Activated CD4-positive, CD25-positive, alpha-beta regulatory T cell treated with anti-CD3 and anti-CD28 coated beads, Interleukin-2, amount 50 U/mL, for 72 hours (primary cell): ENCODE measurements around the gene DHDDS.
"Not testable (repeated sequence)": the region's sequence is repeated elsewhere in the genome, so short reads cannot be mapped to it uniquely, and the experiment has no call there.

Experiments used
- DNase-seq: peaks from one replicate; pipeline ENCODE4 v3.0.0; 2021

The DHDDS gene

DNA sequence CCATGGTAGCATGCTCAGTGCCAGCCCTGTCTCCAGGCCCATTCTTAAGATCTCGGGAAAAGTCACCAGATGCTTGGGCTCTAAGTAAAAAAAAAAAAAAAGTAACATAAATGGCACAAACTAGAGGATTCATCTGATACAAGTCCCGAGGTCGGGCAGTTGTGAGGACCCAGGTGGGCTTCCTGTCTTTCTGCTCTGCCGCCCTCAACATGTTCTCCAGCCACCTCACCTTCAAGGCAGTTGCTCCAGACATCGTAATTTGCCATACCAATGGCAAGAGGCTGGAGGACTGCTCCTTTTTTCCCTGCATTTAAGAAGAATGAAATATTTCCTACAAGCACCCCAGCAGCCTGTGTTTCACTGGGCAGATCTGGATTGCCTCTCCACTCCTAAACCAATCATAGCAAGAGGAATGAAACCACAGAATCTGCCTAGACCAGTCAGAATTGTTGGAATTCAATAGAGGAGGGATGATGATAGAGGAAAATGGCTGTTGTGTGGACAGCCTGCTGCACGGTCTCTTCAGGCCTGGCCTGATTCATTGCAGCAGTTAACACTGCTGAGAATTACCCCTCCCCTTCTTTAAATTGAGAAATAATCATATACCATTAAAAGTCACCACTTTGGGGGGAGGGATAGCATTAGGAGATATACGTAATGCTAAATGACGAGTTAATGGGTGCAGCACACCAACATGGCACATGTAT lies 45.5 kb downstream of the DHDDS start:
- no peak for DNase-seq

DNA sequence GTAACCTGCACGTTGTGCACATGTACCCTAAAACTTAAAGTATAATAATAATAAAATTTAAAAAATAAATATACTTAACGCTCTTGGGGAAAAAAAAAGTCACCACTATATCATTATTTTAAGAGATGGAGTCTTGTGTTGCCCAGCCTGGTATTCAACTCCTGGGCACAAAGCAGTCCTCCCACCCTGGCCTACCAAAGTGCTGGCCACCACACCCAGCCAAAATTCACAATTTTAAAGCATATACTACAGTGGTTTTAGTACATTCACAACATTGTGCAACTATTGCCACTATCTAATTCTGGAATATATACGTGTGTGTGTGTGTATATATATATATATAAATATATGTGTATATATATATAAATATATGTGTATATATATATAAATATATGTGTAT lies 46.0 kb downstream of the DHDDS start:
- DNase-seq: no peak

DNA sequence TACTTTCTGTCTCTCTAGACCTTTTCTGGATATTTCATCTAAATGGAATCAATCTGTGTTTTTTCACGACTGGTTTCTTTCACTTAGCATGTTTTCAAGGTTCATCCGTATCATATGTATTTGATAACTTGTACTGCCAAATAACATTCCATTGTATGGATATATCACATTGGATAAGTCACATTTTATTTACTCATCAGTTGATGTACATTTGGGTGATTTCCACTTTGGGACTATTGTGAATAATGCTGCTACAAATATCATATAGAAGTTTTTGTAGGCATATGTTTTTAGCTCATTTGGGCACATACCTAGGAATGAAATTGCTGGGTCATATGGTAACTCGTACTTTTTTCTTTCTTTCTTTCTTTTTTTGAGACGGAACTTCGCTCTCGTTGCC lies 46.9 kb downstream of the DHDDS start:
- DNase-seq: no peak

DNA sequence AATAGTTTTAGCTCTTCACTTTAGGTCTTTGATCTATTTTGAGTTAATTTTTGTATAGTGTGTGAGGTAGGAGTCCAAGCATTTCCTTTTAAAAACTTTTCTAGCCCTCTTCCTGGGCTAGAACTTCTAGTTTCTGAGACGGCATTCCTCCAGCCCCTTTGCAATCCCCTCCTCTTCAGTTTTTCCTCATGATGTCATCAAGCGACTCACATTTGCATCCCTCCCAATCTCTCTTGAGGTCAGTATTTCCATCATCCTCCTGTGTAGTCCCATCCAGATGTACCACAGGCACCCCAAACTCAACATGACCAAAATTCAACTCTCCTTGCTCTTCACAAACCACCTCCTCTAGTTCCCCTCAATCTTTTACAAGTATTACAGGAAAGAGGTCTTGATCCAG lies 50.8 kb downstream of the DHDDS start:
- no peak for DNase-seq

DNA sequence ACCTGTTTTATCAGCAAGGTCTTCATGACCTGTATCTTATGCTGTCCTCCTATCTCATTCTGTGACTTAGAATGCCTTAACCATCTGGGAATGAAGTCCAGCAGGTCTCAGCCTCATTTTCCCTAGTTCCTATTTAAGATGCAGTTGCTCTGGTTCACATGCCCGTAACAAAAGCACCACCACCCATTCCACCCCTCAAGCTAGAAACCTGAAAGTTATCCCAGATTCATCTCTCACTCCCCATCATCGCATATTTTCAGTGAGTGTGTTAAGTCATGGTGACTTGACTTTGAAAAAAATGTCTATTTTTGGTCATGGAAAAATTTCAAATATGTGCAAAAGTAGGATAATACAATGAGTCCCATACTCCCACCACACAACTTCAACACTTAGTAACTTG lies 51.9 kb downstream of the DHDDS start:
- no peak for DNase-seq

DNA sequence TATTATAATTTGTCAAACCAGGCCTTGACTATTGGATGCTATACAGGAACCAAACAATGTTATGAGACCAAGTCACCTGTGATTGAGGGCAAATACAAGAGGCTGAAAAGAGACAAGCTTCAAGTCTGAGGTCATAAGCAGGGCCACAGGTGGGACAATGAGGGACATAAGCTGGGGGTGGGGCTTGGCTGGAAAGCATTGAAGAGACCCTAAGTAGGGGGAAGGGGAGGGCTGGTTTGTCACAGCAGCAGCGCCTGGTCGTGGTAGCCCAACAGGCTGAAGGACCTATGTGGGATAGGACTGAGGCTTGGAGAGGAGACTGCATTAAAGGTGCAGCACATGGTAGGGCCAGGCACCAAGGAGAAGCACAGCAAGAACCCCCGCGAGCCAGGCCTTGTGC lies 58.0 kb downstream of the DHDDS start:
- no peak for DNase-seq

DNA sequence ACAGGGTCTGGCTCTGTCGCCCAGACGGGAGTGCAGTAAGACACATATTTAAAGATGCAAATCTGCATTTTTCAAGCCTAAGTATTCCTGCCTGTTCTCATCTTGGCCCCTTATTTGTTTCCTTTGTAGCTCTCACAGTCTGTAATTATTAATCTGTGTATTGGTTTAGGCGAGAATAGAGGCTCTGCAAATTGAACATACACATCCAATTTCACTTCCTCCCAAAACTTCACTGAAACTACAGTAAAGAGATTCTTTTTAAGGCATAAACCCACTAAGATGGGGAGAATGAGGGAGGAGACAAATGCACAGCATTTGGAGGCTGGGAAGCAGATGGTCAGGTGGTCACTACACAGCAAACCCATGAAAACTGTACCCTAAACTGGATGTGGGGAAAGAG lies 61.1 kb downstream of the DHDDS start:
- no peak for DNase-seq

DNA sequence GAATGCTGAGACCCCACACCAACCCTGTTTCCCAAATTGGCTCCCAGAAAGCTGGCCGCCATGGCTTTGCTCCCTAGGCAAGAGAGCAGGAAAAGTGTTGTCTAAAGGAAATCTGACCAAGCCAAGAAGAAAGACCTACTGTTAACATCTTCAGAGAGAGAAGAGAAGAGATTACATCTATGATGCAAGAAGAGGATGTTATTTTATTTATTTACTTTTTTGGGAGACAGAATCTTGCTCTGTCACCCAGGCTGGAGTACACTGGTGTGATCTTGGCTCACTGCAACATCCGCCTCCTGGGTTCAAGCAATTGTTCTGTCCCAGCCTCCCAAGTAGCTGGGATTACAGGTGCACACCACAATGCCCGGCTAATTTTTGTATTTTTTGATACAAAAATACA lies 61.8 kb downstream of the DHDDS start:
- no peak for DNase-seq

DNA sequence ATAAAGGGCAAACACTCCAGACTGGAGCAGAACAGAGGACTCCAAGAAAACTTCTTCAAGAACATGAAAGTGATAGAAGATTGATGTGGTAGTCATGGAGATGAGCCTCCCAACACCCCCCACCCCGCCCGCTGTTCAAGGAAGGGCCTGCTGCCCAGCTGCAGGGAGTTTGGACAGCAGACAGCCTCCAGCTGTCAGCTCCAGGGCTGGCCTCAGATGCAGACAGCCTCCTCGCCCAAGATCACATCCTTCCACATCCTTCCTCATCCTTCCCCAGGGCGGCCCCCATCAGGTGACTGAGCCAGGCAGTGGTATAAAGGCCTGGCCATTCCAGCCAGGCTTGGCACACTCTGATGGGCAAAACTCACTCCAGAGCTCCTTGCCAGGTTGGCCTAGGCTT lies 64.7 kb downstream of the DHDDS start:
- DNase-seq: no peak

DNA sequence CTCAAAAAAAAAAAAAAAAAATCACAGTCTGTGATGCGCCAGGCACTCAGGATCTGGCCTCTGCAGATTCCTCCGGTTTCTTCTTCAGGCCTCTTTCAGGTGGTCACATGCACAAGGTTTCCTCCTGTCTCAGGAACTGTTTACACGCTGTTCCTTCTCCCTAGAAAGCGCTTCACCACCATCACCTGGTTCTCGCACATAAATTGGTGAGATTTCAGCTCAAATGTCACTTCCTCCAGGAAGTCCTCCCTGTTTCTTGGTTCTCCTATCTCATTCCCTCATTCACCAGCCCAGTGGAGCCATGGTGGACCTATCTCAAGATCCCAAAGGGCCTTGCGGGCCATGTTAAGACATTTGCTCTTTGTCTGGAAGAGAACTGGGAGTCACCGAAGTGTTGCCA lies 66.8 kb downstream of the DHDDS start:
- DNase-seq: no peak

DNA sequence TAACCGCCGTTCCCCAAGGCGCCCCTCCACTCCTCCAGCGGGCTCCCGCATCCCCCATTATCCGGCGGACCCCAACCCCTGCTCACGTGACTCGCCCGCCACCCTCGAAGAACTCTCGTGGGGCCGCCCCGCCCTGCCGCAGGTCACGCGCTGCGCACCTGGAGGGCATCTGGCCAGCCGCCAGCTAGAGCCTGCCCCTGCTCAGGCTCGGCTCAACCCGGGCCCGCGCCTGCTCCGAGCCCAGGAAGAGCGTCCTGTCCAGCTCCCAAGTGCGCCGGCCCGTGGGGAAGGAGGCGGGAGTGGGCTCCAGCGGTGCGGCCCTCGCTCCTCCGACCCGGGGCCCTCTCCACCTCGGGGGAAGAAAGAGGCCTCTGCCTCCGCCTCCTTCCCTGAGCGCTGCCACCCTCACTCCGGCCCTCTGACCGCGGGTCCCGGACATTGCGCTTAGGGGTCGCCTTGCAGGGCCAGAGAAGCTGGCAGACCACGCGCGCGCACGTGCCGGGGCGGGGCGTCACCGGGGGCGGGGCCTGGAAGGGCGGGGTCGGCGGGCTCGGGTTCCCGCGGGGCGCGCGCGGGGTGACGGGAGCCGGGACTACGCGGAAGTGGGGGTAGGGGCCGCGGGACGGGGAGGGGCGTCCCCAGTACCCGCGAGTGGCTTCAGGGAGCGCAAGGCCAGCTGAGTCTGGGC lies 68.5 kb downstream of the DHDDS start:
- peak; percentile 95 for DNase-seq

DNA sequence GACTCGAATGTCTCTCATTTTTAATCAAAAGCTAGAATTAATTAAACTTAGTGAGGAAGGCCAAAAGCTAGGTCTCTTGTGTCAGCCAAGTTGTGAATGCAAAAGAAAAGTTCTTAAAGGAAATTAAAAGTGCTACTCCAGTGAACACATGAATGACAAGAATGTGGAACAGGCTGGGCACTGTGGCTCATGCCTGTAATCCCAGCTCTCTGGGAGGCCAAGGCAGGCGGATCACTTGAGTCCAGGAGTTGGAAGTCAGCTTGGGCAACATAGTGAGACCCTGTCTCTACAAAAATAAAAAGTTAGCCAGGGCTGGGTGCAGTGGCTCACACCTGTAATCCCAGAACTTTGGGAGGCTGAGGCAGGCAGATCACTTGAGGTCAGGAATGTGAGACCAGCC lies 78.6 kb downstream of the DHDDS start:
- not testable (repeated sequence) for DNase-seq

DNA sequence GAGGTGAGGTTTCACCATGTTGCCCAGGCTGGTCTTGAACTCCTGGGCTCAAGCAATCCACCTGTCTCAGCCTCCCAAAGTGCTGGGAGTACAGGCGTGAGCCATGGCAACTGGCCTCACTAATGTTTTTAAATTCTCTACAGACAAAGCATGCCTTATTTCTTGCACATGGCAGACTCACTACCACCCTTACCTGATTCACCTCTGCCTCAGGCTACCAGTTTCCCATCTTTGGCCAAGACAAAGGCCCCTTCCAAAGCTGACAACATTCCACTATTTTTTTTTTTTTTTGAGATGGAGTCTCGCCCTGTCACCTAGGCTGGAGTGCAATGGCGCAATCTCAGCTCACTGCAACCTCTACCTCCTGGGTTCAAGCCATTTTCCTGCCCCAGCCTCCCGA lies 83.7 kb downstream of the DHDDS start:
- DNase-seq: not testable (repeated sequence)

DNA sequence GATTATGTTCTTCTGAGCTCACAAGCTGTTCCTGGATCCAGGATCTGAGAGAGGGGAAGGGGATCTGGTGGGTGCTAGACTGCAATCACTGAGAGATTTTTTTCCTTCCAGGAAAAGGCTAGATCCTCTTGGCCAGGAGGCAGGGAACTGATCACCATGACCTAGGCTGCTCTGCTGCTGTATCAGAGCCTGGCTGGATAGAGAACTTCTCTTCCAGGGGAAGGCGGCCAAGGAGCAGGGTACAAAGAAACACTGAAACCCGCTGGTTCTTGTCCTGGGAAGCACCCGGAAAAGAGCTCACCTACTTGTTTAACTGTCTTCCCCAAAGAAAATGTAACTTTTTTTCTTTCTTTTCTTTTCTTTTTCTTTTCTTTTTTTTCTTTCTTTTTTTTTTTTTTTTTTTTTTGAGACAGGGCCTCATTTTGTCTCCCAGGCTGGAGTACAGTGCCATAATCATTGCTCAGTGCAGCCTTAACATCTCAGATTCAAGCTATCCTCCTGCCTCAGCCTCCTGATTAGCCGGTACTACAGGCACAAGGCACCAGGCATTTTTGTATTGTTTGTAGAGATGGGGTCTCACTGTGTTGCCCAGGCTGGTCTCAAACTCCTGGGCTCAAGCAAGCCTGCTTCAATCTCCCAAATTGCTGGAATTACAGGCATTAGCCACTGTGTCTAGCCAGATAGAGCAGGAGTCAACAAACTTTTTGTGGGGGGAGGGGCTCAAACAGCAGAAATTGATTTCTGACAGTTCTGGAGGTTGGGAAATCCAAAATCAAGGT lies 85.1 kb downstream of the DHDDS start:
- no peak for DNase-seq

DNA sequence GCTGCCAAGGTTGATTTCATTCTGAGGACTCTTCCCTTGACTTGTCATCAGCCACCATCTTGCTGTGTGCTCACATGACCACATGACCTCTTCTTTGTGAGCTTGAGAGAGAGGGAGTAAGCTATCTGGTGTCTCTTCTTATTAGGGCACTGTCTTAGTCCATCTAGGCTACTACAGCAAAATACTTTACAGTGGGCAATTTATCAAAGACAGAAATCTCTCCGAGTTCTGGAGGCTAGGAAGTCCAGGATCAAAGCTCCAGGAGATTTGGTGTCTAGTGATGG lies 85.6 kb downstream of the DHDDS start:
- no peak for DNase-seq

DNA sequence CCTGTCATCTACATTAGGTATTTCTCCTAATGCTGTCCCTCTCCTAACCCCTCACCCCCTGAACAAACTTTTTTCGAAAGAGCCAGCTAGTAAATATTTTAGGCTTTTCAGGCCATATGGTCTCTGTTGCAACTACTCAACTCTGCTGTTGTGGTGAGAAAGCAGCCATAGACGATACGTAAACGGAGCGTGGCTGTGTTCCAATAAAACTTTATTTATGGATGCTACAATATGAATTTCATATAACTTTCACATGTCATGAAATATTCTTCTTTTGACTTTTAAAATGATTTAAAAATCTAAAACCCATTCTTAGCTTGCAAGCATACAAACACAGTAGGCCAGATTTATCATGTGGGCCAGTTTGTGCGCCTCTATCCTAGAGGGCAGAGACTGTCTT lies 86.2 kb downstream of the DHDDS start:
- no peak for DNase-seq

DNA sequence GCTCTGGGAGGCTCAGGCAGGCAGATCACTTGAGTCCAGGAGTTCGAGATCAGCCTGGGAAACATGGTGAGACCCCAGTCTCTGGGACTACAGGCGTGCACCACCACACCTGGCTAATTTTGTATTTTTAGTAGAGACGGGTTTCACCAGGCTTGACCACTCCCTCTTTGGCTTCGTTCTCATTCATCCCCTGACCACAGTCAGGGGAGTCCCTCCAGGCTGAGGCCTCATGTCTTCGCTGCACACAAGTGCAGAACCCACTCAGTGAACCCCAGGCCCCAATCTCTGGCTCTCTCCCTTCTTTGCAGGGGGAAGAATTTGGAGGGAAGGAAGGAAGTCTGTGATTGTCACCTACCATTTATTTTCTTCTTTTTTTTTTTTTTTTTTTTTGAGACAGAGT lies 88.2 kb downstream of the DHDDS start:
- no peak for DNase-seq
